Germinal center (tissue), 1 donor: ENCODE results near the gene CSF1.
A peak's percentile ranks its signal among the peaks of the same experiment; 100 is the strongest.

Experiments used
- DNase-seq: peaks from one replicate; pipeline ENCODE4 v3.0.0; 2012; ENCODE audit warnings: mixed read lengths, low spot score

Gene CSF1

DNA sequence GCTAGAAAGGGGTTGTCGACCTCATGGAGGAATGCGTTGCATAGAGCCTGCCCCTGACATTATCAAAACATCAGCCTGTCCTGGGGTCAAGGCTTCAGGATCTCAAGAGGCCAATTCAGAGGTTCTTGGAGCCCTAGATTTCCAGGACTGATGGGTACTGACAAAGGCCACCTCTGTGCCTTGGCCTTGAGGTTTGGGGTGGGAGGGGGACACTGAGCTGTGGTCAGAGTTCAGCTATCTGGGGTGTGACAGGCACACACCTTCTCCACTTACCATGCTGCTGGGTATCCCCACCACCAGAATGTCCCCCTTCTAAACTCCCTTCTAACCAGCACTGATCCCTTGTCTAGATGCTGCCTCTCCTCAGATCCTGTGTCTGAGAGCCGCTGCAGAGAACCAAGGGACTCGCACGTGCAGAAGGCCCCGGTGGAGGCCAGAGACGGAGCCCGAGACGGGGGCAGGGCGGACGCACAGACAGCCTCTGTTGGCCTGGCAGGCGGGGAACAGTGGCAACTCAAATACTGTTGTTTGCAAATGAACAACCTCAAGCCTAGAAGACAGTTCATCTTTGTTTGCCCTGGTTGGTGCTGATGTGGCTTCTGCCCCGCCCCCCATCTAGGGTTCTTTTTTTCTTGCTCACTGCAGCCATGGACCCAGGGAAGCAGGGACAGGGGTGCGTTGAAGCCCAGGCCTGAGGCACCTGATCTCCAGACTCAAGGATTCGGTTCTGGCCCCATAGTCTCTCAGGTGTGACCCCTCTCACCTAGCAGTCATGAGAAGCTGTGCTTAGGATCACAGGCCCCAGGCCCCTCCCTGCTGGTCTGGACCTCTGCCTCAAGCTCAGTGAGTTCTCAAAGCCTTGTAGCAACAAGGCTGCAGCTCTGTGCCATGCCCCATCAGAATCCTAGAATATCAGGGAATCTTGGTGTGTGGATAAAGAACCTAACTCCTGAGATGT is 28.1 kb upstream of the CSF1 start:
- DNase-seq = no peak

DNA sequence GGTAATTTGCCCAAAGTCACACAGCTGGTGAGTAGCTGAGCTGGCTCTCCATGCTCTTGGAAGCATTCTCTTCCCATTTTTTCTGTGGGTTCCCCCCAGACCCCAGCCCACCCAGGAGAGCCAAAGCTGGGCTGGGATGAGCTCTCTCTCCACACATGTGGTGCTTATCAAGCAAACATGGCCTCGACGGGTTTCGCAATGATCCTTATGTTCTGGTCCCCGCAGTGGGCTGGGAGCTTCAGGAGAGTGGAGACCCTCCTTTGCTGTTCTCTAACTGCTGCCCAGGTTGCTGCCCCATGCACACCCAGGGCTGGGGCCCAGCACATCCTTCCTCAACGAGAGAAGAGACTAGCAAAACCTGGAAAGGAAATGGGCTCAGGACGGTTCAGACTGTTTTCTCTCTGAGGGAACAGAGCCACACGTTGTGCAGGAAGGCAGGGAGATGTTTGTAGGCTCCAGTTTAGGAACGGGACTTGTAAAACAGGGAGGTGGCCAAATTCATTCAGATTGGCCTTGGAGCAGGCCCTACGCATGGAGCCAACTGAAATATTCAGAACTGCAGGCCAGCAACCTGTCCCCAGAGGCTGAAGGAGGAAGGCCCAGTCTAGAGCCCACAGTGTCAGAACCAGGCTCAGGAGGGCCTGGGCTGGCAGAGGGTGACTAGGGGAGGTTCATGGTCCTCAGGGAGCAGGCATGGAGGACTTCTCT is 27.2 kb upstream of the CSF1 start:
- DNase-seq = no peak

DNA sequence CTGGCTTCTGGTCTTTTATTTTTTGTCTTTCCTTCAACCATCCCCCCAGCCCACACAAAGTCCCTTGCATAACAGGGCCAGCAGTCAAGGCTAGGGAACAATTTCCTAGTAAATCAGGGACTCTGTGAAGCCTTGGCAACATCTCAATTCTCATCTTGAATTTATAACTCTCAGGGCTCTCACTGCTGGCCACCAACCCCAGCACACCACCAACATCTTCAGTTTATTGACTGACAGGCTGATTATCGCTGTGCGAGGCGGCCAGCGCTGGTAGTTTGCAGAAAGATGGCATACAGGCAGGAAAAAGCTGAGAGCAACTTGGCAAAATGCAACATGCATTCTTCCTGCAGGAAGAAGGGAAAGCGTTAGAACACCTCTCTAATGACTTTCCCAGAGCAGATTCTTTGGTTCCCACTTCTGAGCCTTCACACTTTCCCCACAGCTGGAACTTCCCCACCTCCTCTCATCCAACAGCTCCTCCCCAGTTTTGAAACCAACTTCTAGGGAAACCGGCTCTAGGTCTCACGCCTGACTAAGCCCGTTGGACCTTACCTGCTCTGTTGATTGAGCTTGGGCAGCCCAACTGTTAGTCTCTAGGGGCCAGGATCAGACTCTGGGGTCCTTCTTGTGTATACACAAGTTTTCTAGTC is 26.3 kb upstream of the CSF1 start:
- DNase-seq = no peak

DNA sequence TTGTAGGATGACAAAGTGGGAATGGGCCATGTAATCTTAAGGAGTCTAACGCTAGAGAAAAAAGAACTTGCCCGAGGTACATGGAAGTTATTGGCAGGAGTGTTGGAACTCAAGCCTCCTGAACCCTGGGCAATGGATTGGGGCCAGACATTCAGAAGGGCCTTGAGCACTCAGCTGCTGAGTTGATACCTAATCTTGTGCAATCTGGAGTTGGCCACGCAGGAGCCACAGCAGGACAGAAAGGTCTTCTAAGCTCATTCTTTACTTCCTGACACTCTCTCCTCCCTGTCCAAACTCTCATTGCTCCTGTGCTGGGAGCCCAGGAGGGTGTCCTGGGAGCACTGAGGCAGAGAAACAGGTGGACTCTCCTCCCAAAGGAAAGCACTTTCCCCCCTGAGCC is 25.1 kb upstream of the CSF1 start:
- no peak for DNase-seq

DNA sequence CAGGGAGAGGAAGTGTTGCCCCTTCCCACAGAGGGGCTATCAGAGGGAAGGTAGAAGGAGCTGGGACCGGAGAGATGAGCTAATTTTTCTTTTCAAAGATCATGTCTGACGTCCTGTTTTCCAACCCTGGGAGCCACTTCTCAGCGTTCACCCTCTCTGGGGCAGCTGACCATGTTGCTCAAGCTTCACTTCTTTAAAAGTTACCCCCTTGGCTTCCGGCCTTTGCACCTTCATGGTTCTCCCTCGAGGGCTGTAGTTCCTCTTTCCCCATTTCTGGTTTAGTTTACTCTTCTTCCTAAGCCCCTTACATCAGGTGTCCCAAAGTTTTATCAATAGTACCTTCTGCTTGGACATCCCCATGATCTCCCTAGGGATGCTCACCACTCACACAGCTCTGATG is 23.8 kb upstream of the CSF1 start:
- peak; percentile 60 for DNase-seq

DNA sequence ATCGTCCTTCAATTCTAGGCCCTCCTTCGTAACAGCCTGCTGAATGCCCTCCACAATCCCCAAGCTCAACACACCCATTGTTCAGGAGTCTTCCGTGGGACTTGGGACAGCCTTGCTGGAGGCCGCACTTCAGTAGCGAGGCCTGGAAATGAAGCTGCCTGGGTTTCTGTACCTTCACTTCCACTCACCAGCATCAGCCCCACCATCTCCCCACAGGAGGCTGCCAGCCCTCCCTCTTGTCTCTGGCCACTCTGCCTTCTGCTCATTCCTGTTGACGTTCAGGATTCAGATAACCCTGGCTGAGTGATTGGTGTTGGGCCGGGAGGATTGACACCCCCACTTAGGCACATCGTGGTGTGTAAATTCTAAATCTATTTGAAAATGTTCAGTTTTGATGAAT is 23.4 kb upstream of the CSF1 start:
- no peak for DNase-seq

DNA sequence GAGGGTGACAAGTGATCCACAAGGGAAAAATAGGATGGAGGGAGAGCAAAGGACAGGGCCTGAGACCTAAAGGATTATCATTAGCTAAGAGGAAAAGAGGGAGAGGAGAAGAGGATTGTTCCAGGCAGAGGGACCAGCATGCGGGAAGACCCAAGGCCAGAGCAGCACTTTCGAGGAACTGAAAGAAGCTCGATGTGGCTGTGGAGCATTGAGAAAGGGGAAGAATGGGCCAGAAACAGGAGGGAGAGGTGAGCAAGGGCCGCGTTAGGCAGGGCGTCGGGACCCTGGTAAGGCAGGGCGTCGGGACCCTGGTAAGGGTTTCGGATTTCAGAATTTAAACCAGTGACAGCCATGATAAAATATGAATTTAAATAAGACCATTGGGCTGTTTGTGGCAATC is 22.8 kb upstream of the CSF1 start:
- no peak for DNase-seq

DNA sequence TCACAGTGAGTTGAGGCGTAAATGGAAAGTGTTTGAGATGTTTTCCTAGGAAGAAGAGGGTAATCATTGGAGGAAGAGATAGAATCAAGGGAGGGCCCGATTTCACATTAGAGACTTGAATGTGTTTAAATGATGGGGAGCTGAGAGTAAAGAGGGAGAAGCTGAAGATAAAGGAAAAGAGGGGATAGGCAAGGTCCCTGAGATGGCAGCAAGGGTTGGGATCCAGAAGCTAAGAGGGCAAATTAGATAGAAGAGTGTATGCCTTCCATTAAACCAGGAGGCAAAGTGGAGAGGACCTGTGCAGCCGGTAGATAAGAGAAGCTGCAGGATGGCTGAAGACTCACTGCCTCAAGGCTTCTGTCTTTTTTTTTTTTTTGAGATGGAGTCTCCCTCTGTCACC is 21.6 kb upstream of the CSF1 start:
- no peak for DNase-seq

DNA sequence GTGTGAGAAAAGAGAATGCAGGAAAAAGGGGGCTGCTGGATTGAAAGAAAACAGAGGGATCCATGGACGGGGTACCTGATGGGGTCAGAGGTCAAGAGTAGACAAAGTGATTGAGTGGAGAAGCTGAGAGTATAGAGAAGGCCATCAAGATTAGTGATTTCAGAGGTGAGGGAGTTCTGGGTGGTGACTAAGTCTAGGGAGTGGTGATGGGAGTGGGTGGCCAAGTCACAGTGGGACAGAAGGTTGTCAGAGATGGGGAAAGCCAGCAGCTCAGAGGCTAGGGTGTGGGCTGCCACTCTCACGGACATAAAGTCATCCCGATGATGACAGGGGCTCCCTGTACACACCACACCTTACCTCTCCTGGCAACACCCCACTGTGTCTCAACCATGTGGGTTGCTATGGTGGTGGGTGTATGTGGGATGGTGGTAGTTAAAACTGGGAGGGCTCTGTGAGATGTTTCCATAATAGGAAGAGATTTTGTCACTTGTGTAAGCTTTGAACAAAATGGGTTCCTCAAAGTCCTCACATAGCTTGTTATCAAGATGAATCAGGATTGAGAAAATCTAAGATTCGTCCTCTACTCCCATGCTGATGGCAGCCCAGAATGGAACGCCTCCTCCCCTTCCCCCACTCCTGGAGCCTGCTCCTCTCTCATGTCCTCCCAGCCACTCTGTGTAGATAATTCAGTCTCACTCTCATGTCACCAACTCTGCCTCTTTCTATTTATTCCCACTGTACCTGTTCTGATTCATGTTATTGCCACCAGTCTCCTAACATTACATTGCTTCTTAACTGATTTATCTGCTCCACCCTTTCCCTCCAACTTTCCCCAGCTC is 20.3 kb upstream of the CSF1 start:
- DNase-seq = no peak

DNA sequence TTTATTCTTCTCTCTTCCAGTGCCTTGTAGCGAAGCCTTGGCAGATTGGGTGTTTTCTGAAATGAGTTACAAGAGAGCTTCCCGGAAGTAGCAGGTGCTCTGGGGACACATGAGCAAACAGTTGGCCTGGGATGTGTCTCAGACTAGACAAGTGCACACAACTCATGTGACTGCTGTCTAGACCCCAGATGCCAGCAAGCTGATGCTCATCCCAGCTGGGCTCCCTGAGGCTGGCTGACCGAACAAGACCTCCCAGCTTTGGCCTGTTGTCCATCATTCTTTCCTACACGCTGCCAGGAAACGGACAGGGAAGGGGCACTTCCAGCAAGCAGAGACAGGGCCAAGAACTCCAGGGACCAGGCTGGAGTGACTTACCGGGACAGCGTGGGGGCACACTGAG is 18.7 kb upstream of the CSF1 start:
- no peak for DNase-seq

DNA sequence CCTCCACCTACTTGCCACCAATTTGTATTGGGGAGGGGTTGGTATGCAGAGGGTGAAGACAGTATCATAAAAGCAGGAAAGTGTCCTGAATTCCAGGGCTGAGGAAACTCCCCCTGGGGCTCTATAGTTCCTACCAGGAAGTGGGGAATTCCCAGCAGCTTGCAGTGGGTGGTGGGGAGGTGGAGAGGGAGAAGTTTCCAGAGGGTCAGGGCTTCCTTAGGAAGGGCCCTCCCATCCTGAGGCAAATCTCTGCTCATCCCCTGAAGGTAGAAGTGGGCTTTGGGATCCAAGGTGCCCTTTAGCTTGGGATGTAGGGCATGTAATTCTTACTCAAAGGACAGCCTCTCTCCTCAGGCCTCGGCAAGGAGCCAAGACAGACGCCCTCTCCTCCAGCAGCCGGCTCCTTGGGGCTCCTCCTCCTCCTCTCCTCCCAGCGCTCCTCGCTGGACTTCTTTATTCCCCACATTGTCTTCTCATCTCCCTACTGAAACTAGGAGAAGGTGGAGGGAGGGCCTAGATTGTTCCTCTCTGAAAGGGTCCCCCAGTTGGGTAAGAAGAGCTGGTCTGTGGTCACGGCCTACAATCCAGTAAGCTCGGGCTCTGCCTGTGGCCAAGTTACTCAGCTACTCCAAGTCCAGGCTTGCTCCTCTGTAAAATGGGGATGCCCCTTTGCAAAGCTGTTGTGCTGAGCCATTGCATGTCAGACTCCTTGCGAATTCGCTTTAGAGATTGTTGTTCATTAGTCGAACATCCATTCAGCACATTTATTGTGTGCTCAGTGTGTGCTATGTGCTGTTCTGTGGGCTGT is 17.9 kb upstream of the CSF1 start:
- DNase-seq = no peak

DNA sequence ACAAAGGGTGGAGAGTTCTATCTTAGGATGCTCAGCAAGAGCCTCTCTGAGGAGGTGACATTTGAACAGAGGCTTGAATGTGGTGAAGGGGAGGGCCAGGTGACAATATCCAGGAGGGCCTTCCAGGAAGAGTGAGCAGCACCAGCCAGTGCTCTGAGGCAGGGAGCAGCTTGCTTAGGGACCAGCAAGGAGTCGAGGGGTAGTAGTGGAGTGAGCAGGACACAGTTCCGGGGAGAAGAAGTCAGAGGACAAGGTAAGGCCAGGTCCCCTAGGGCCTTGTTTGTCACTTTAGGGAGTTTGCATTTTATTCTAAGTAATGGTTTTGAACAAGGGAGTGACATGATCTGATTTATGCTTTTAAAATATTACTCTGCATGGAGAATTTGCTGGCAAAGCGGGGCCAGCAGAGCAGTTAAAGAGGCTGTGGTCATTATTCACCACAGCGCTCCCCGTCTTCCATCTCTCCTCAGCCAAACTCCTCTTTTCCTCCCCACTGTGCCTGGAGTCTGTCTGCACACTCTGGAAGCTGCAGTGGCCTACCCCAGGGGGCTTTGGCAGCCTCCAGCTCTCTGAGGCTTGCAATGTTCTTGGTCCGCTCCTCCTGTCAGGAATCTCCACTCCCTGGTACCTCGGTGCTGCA is 17.0 kb upstream of the CSF1 start:
- no peak for DNase-seq

DNA sequence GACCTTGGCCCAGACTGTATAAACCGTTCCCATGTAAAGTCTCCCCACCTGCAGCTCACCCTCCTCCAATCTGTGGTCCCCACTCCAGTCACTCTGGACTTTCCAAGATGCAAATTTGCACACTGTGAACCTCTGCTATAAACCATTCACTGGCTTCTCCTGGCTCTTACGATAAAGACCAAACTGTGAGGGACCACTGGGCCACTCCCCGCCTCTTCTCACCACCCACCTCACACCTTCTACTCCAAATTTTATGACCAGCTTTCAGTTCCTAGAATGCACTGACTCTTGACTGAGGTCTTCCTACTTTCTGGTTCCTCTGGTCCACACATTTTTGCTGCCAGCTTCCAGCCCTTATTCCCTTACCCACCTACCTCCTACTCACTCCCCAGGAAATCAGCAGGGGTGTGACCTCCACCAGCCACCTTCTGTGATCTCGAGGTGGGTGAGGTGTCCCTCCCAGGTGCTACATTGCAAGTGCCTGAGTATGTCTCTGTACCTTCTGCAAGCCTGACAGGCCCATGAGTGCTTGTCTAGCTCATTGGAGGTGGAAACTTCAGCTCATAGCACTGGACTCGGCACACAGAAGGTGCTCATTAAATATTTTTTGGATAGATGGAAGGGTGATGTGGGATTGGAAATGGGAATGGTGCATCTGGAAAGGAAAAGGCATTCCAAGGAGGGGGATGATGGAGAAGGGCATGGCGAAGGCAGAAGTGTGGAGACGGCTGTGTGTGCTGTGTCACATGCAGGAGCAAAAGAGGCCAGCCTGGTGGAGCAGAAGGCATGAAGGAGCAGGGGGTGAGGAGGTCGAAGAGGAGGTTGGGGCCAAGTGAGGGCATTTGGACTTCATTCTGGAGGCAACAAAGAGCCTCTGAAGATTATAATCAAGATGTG is 15.6 kb upstream of the CSF1 start:
- DNase-seq = no peak

DNA sequence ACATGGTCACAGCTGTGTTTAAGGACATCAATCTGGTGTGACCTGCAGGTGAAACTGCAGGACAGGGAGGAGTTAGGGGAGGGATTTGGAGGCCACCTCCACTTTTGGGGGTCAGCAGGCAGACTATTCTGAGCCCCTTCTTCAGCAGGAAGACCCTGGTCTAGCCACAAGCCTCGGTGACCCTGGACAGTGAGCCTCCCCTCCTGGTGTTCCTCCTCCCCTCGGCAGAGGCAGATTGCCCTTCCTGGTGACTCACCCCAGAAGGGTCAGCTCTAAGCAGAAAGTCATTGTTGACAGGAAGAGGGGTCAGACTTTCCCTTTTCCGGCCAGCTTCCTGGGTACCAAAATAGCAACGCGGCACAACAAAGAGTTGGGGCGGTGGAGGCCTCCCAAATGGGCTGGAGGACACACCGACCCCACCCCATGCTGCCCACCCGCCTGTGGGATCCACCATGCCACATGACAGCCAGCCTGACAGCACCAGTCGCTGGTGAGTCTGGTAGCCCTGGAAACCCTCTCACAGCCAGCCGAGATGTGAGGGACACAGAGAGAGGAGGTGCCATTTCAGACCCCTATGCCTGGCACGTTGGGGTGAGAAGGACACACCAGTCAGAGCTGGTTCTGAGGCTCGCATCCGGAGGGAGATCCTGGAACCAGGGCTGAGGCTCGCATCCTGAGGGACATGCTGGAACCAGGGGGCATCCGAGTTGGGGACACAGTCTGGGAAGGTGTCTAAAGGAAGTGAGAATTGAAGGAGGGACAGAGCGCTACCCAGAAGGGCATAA is 14.7 kb upstream of the CSF1 start:
- DNase-seq = no peak

DNA sequence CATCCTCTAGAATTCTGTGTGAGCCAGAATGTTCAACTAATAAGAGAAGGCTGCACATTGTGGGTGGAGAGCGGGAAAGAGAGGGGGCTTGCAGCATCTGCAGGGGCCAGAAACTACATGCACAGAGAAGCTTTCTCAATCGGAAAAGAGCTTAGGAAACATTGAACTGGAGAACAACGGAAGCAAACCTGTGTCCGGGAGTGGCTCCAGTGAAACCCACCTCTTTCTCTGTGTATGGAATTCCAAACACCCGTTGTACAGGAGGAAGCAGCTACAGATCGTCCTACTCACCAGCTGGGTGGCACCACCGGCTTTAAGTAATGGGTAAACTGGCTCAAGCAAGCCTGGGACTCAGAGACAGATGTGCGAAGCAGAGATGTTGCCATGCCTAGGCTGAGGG is 14.0 kb upstream of the CSF1 start:
- DNase-seq = no peak

DNA sequence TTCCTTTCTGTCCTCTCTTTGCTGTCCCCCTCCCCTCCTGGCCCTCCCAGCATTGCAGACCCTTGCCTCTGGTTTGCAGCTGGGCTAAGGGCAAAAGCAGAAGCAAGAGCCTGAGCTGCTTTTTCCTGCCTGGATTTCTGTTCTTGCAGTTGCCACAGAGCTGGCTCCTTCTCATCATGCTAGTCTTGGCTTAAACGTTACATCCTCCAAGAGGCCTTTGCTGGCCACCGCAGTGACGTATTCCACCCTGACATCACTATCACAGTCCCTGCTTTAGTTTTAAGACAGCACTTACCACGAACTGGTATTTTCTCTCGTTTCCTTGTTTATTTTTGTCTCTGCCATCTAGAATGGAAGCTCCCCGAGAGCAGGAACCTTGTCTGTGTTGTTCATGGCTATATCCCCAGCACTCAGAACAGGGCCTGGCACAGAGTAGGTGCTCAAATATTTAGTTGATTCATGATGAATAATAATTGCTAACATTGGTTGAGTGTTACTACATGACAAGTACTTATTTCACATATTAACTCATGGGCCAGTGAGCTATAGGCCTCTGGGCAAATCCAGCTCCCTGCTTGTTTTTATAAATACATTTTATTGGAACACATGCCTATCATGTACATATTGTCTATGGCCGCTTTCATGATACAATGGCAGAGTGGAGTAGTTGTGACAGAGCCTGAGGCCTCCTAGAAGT is 13.2 kb upstream of the CSF1 start:
- DNase-seq = no peak

DNA sequence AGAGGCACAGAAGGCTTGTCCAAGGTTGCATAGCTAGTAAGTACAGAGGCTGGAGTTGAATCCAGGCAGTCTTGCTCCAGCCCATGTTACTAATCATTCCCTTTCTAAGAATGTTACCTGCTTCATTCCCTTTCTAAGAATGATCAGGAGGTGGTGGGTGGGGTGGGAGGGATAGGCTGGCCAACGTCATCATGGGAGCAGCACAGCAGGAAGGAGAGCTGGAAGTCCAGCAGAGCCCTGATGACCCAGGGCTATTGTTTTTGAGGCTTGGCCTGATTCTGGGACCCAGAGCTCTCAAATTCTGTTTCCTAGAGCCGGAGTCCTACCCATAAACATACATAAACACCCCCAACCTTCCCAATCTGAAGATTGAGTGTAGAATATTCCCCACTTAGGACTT is 11.8 kb upstream of the CSF1 start:
- DNase-seq = no peak

DNA sequence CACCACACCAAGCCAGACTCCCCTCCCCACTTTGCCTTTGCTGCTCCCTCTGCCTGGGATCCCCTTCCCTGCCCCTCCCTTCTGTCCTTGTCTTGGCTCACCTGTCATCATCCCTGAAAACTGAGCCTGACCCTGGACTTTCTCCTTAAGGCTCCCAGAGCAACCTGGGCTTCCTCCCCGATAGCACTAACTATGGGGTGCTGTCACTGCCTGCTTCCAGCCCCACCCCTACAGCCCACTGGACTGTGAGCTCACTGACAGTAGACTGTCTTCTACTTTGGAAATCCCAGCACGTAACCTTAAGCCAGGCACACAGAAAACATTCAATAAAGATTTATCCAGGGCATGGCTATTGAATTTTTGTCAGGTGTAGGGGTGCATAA is 9.5 kb upstream of the CSF1 start:
- no peak for DNase-seq
